Astrocyte of the cerebellum (primary cell): ENCODE results near the gene QPCT.
A peak's percentile ranks its signal among the peaks of the same experiment; 100 is the strongest.
"Not testable (repeated sequence)": the region's sequence is repeated elsewhere in the genome, so short reads cannot be mapped to it uniquely, and the experiment has no call there.

ENCODE experiments used
- DNase-seq: peaks from one replicate; pipeline ENCODE4 v3.0.0-alpha.2; 2011; ENCODE audit warnings: low read depth
- H3K4me3 ChIP-seq: 2 replicates; pipeline ENCODE4 v1.5.1; 2011; ENCODE audit warnings: mild to moderate bottlenecking, low read depth, low read length, moderate library complexity
- CTCF ChIP-seq: IDR thresholded peaks from 2 replicates; pipeline ENCODE4 v1.5.1; 2012; ENCODE audit warnings: low read length, low read depth, moderate library complexity, mild to moderate bottlenecking; ENCODE audit errors: missing control alignments
- in situ Hi-C: cut with HindIII; loops from 2 replicates; pipeline ENCODE4 v1.10.0; 2017; ENCODE audit warnings: low sequenced_read_pairs

The QPCT gene

GRCh38 chr2:37375741-37376288 is 31.4 kb downstream of the QPCT start:
- H3K4me3 ChIP-seq: peak overlapping the region; percentile 22
- DNase-seq: no peak
- in situ Hi-C loops: loop anchor here (25.0 kb wide), 1 partner anchor 911 kb away; no protein-coding TSS in a partner anchor
- TF ChIP-seq CTCF: no peak

GRCh38 chr2:37376421-37377186 is 32.2 kb downstream of the QPCT start:
- peak overlapping the region; percentile 22 for H3K4me3 ChIP-seq
- in situ Hi-C loops: loop anchor here (25.0 kb wide), 1 partner anchor 911 kb away; no protein-coding TSS in a partner anchor
- no peak for TF ChIP-seq CTCF
- peak; percentile 95 for DNase-seq

GRCh38 chr2:37377187-37377532 is 32.7 kb downstream of the QPCT start:
- in situ Hi-C loops: loop anchor here (25.0 kb wide), 1 partner anchor 910 kb away; no protein-coding TSS in a partner anchor
- no peak for TF ChIP-seq CTCF
- peak overlapping the region; percentile 22 for H3K4me3 ChIP-seq
- DNase-seq: peak; percentile 70

- H3K4me3 ChIP-seq: no peak overlapping the region
- DNase-seq: peak; percentile 66
- in situ Hi-C loops: loop anchor here (25.0 kb wide), 1 partner anchor 909 kb away; no protein-coding TSS in a partner anchor
- no peak for TF ChIP-seq CTCF
These were observed 34.0 kb downstream of the QPCT start for GRCh38 chr2:37378411-37378810.

- in situ Hi-C loops: loop anchor here (25.0 kb wide), 1 partner anchor 907 kb away; no protein-coding TSS in a partner anchor
- H3K4me3 ChIP-seq: no peak overlapping the region
- DNase-seq: no peak
- TF ChIP-seq CTCF: no peak
These were observed 35.5 kb downstream of the QPCT start for GRCh38 chr2:37379881-37380296.

GRCh38 chr2:37380787-37381186 is 36.4 kb downstream of the QPCT start:
- H3K4me3 ChIP-seq, DNase-seq: not testable (repeated sequence)
- in situ Hi-C loops: loop anchor here (25.0 kb wide), 1 partner anchor 907 kb away; no protein-coding TSS in a partner anchor

GRCh38 chr2:37384261-37384660 is 39.8 kb downstream of the QPCT start:
- not testable (repeated sequence) for H3K4me3 ChIP-seq, DNase-seq
- in situ Hi-C loops: loop anchor here (25.0 kb wide), 1 partner anchor 903 kb away; no protein-coding TSS in a partner anchor
